ENCODE measurements around the gene PHACTR1. TPM values are rescaled to one million over a fixed set of nuclear protein-coding genes. Genes with fewer than 3 reads are reported as not detected.

Gene PHACTR1
- total and polyA plus RNA-seq, 7 donors: 0.60 to 7.5 (median 3.7) TPM

DNA sequence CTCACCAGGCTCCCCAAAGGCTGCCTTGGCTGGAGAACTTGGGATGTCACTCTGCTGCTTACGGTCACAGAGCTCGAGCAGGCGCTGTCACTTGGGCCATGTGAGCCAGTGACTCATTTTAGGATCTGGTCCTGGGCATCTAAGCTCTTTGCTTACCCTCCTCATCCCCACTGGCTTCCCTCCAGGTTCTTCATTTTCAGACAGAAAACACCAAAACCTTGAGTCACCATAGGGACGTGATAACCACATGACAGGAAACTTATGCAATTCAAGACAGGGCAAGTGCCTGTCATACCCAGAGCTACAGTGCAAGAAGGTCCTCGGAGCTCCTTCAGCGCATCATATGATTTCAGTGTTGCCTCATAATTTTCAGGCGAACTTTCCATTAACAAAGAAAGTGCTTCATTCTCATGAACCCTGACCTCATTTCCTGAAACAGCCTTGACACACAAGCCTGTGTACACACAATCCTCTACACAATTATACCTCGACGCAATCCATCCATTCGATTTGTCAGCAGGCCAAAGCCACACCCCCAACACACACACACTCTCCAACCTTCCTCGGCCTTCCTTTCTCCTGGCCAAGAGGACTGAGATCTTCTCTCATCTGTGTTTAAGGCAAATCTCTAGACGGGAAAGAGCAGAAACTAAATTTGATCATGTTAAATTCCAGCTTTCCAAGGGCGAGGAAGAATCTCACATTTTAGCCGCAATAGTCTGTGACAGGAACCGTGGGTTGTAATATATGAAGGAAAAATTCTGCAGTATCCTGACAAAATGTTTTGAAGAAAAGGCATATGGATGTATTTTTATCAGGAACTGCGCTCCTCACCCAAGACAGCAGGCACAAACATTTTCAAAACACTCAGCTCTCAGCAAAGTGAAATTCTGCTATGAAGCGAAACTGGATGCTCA, 586.4 kb downstream of the PHACTR1 start:
- DNase-seq: peak; percentile 78
- H3K9me3 ChIP-seq: no peaks in the 10 kb centered on the region
- TF ChIP-seq POLR2AphosphoS5 (IDR thresholded peaks at IDR 0.05) (peak in 3 of 4 donors; percentile 30 to 81 (median 54)), EP300 (IDR thresholded peaks at IDR 0.05) (peak in 3 of 4 donors; percentile 51 to 87 (median 56)), POLR2A (IDR thresholded peaks at IDR 0.05) (no peak)
- TF ChIP-seq, protein P1, sequence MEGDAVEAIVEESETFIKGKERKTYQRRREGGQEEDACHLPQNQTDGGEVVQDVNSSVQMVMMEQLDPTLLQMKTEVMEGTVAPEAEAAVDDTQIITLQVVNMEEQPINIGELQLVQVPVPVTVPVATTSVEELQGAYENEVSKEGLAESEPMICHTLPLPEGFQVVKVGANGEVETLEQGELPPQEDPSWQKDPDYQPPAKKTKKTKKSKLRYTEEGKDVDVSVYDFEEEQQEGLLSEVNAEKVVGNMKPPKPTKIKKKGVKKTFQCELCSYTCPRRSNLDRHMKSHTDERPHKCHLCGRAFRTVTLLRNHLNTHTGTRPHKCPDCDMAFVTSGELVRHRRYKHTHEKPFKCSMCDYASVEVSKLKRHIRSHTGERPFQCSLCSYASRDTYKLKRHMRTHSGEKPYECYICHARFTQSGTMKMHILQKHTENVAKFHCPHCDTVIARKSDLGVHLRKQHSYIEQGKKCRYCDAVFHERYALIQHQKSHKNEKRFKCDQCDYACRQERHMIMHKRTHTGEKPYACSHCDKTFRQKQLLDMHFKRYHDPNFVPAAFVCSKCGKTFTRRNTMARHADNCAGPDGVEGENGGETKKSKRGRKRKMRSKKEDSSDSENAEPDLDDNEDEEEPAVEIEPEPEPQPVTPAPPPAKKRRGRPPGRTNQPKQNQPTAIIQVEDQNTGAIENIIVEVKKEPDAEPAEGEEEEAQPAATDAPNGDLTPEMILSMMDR (IDR thresholded peaks at IDR 0.05): no peak
- H3K4me1 ChIP-seq: peaks cover 0 to 26% (median 21%) of the 10 kb centered on the region in 4 donors
- peaks cover 0 to 49% (median 0%) of the 10 kb centered on the region in 4 donors for H3K36me3 ChIP-seq
- H3K27me3 ChIP-seq: no peaks in the 10 kb centered on the region
- peak overlapping the region; percentile 2 to 28 (median 13) for H3K4me3 ChIP-seq
- intact Hi-C loops (cut with DNase I): no loop called here
- 30 to 54% methylated on average over 17 of the region's 17 CpGs for WGBS, 2 donors
- H3K27ac ChIP-seq: peak overlapping the region; percentile 41 to 74 (median 58)

DNA sequence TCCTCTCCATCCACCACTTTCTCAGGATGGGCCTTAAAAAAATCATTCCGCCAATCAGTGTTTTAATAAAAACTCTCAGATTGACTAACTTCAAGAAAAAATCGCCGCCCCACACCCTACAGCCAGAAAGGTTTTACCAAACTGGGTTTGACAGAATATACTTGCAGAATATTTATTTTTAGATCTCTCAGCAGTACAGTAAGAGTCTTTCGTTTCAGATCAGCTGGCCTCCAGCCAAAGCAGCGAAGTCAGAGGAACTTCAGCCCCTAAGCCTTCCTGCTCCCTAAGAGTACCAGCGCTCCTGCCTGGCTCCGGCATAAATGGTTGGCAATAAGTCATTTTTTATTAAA, 587.1 kb downstream of the PHACTR1 start:
- Histone ChIP-seq H3K36me3 (peaks cover 0 to 50% (median 0%) of the 10 kb centered on the region in 4 donors), H3K27me3 (no peaks in the 10 kb centered on the region), H3K27ac (peak overlapping the region; percentile 41 to 74 (median 58)), H3K4me1 (peaks cover 0 to 26% (median 21%) of the 10 kb centered on the region in 4 donors), H3K9me3 (no peaks in the 10 kb centered on the region), H3K4me3 (peak overlapping the region; percentile 2 to 28 (median 13))
- TF ChIP-seq POLR2AphosphoS5 (IDR thresholded peaks at IDR 0.05) (no peak), EP300 (IDR thresholded peaks at IDR 0.05) (no peak), POLR2A (IDR thresholded peaks at IDR 0.05) (no peak)
- TF ChIP-seq, protein P1 (IDR thresholded peaks at IDR 0.05): no peak
- DNase-seq: peak; percentile 87
- intact Hi-C loops (cut with DNase I): no loop called here
- 31 to 34% methylated on average over 7 of the region's 7 CpGs for WGBS, 2 donors

DNA sequence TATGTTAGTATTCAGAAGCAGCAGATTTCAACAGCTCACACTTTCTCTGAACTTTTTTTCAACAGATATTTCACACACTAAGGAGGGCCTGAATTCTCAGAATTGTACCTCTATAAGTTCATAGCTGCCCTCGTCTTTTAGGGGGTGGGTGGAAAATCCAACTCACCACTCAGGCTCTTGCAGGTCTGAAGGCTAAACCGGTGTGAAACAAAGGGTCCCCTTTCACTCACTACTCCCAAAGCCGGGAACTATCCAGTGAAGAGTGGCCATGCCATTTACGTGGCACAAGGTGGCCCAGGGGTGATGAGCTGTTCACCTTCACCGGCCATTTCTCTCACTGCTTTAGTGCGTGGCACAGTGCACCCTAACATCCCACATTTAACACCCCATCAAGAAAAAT, 587.5 kb downstream of the PHACTR1 start:
- no peak for DNase-seq
- peaks cover 0 to 26% (median 21%) of the 10 kb centered on the region in 4 donors for H3K4me1 ChIP-seq
- no peaks in the 10 kb centered on the region for H3K27me3 ChIP-seq
- intact Hi-C loops (cut with DNase I): no loop called here
- H3K27ac ChIP-seq: peak overlapping the region; percentile 41 to 74 (median 58)
- peak overlapping the region in 1 of 4 donors; percentile 6 for H3K4me3 ChIP-seq
- no peaks in the 10 kb centered on the region for H3K9me3 ChIP-seq
- H3K36me3 ChIP-seq: peaks cover 0 to 53% (median 0%) of the 10 kb centered on the region in 4 donors
- no peak for TF ChIP-seq POLR2A (IDR thresholded peaks at IDR 0.05)
- TF ChIP-seq EP300 (IDR thresholded peaks at IDR 0.05): no peak
- TF ChIP-seq, protein P1 (IDR thresholded peaks at IDR 0.05): no peak
- no peak for TF ChIP-seq POLR2AphosphoS5 (IDR thresholded peaks at IDR 0.05)
- 78 to 85% methylated on average over 6 of the region's 6 CpGs for WGBS, 2 donors

DNA sequence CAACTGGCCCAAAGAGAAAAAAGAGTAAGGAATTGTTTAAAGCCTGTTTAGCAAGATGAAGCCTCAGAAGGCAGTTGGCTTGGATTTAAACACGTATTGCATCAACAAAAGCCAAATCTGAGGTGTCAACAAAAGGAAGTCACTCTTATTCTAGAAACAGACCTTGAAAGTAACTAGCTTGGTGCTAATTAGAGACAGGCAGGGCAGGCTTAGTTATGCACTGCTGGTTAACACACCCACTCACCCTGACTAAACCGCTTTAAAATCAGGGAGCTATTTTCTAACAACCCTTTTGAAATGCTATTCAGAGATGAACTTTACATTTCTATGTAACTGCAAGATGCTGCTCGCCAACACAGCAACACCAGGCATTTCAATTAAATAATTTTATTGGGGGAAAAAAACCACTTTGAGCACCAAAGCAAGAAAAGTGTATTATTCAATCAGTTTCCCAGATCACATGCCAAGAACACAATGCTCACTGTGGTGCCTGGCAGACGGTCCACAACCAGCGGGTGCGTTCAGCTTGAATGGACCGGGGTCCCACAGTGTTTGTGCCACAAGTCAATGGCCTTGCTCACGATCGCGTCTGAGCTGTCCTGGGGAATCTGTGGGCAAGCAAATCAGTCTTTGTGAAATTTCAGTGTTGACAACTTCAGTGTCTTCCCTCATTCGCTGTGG, 588.2 kb downstream of the PHACTR1 start:
- no peak for TF ChIP-seq POLR2A (IDR thresholded peaks at IDR 0.05)
- TF ChIP-seq, protein P1 (IDR thresholded peaks at IDR 0.05): no peak
- TF ChIP-seq POLR2AphosphoS5 (IDR thresholded peaks at IDR 0.05): no peak
- TF ChIP-seq EP300 (IDR thresholded peaks at IDR 0.05): no peak
- H3K36me3 ChIP-seq: peaks cover 0 to 51% (median 0%) of the 10 kb centered on the region in 4 donors
- peak overlapping the region in 1 of 4 donors; percentile 74 for H3K27ac ChIP-seq
- no peaks in the 10 kb centered on the region for H3K9me3 ChIP-seq
- peaks cover 0 to 26% (median 21%) of the 10 kb centered on the region in 4 donors for H3K4me1 ChIP-seq
- 77 to 88% methylated on average over 11 of the region's 11 CpGs for WGBS, 2 donors
- intact Hi-C loops (cut with DNase I): no loop called here
- H3K4me3 ChIP-seq: no peak overlapping the region
- DNase-seq: no peak
- H3K27me3 ChIP-seq: no peaks in the 10 kb centered on the region
